Measurements from ENCODE around the gene SLC41A2. TPM values are rescaled to one million over a fixed set of nuclear protein-coding genes. Genes with fewer than 3 reads are reported as not detected.

Gene SLC41A2
- total and polyA plus RNA-seq, 2 of the 4 experiments (the other 2 are of a cell fraction), result 1.5 to 6.8 TPM

- Histone ChIP-seq H4K5ac (ENCODE audit: low read depth, low read length) (no peak overlapping the region), H3K9me3 (ENCODE audit: control insufficient read depth, insufficient read depth, low read length) (peaks cover 4% of the 10 kb centered on the region; the same call in 1 of the 2 replicates), H3K9ac (ENCODE audit: low read depth, low read length) (no peak overlapping the region), H3K14ac (replicated peaks; ENCODE audit: low read depth, low read length) (no peak overlapping the region), H2BK15ac (ENCODE audit: low read depth, low read length) (no peak overlapping the region), H3K27ac (ENCODE audit: insufficient read depth, low read length) (no peak overlapping the region), H3K4me2 (ENCODE audit: low read depth, low read length) (no peak overlapping the region), H2AK9ac (replicated peaks; ENCODE audit: low read depth, low read length, poor library complexity) (no peak overlapping the region), H4K91ac (ENCODE audit: insufficient read depth, low read depth, low read length) (no peak overlapping the region), H3K4me1 (ENCODE audit: control insufficient read depth, insufficient read depth, low read length) (no peaks in the 10 kb centered on the region), H3K4ac (ENCODE audit: low read depth, low read length) (no peak overlapping the region), H3K79me1 (ENCODE audit: low read depth in 1 of 2, low read length in 2 of 2) (no peaks in the 10 kb centered on the region), H2AFZ (replicated peaks; ENCODE audit: low read length, poor library complexity) (no peak overlapping the region), H3K23ac (ENCODE audit: low read depth, low read length) (no peak overlapping the region), H3K27me3 (ENCODE audit: control insufficient read depth, insufficient read depth, low read length) (peaks cover 13% of the 10 kb centered on the region), H3K9me1 (ENCODE audit: insufficient read depth, low read length) (no peaks in the 10 kb centered on the region), H3K56ac (ENCODE audit: extremely low read depth, insufficient read depth, low read length) (no peak overlapping the region), H4K8ac (ENCODE audit: low read depth in 2 of 2, low read length in 2 of 2) (no peak overlapping the region), H2AK5ac (ENCODE audit: low read depth, low read length) (no peak overlapping the region), H2BK120ac (ENCODE audit: low read depth, low read length) (no peak overlapping the region), H2BK20ac (ENCODE audit: low read depth, low read length) (no peak overlapping the region), H2BK5ac (ENCODE audit: low read depth, low read length, poor library complexity, severe bottlenecking) (no peak overlapping the region), H4K20me1 (ENCODE audit: insufficient read depth, low read length) (no peaks in the 10 kb centered on the region), H3K4me3 (ENCODE audit: insufficient read depth, low read depth, low read length) (no peak overlapping the region), H3K36me3 (ENCODE audit: control insufficient read depth, insufficient read depth, low read length) (no peaks in the 10 kb centered on the region), H3K18ac (ENCODE audit: low read depth, low read length) (no peak overlapping the region)
- in situ Hi-C loops (cut with MboI; ENCODE audit: low sequenced_read_pairs), result no loop called here
- dilution Hi-C loops (cut with HindIII; ENCODE audit: low sequenced_read_pairs, unreplicated experiment), result no loop called here
- WGBS, 2 experiments (ENCODE audit: extremely low coverage in 2 of 2, insufficient read length in 1 of 2), result no CpG with 5 or more reads among the region's 3 CpGs
- CTCF ChIA-PET, result interaction anchor here (0.6 kb wide), 1 partner anchor 17 kb away, joined by 6 read pairs; no protein-coding TSS in a partner anchor
- TF ChIP-seq RAD21 (IDR thresholded peaks at IDR 0.05; ENCODE audit: low read length) (no peak), CEBPB (IDR thresholded peaks at IDR 0.05; ENCODE audit: low read depth, low read length) (no peak), NFE2L2 (IDR thresholded peaks at IDR 0.05; ENCODE audit: low read depth, low read length) (no peak), RFX5 (IDR thresholded peaks at IDR 0.05; ENCODE audit: low read depth, low read length) (no peak), SMC3 (IDR thresholded peaks at IDR 0.05; ENCODE audit: low read depth, low read length) (no peak), MAFK (IDR thresholded peaks at IDR 0.05; ENCODE audit: low read depth, low read length) (no peak), USF2 (IDR thresholded peaks at IDR 0.05; ENCODE audit: low read depth, low read length) (no peak), MXI1 (IDR thresholded peaks at IDR 0.05; ENCODE audit: borderline replicate concordance, low read depth, low read length) (no peak), RCOR1 (IDR thresholded peaks at IDR 0.05; ENCODE audit: insufficient replicate concordance, low read length) (no peak), FOS (IDR thresholded peaks at IDR 0.05; ENCODE audit: low read depth, low read length) (no peak), POLR2A (IDR thresholded peaks at IDR 0.05; ENCODE audit: low read depth, low read length) (no peak)
- TF ChIP-seq, protein P1, sequence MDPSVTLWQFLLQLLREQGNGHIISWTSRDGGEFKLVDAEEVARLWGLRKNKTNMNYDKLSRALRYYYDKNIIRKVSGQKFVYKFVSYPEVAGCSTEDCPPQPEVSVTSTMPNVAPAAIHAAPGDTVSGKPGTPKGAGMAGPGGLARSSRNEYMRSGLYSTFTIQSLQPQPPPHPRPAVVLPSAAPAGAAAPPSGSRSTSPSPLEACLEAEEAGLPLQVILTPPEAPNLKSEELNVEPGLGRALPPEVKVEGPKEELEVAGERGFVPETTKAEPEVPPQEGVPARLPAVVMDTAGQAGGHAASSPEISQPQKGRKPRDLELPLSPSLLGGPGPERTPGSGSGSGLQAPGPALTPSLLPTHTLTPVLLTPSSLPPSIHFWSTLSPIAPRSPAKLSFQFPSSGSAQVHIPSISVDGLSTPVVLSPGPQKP (IDR thresholded peaks at IDR 0.05; ENCODE audit: borderline replicate concordance, low read depth, low read length), result no peak
- TF ChIP-seq, protein P2, sequence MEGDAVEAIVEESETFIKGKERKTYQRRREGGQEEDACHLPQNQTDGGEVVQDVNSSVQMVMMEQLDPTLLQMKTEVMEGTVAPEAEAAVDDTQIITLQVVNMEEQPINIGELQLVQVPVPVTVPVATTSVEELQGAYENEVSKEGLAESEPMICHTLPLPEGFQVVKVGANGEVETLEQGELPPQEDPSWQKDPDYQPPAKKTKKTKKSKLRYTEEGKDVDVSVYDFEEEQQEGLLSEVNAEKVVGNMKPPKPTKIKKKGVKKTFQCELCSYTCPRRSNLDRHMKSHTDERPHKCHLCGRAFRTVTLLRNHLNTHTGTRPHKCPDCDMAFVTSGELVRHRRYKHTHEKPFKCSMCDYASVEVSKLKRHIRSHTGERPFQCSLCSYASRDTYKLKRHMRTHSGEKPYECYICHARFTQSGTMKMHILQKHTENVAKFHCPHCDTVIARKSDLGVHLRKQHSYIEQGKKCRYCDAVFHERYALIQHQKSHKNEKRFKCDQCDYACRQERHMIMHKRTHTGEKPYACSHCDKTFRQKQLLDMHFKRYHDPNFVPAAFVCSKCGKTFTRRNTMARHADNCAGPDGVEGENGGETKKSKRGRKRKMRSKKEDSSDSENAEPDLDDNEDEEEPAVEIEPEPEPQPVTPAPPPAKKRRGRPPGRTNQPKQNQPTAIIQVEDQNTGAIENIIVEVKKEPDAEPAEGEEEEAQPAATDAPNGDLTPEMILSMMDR (conservative IDR thresholded peaks at IDR 0.05; ENCODE audit: low read depth, low read length), result no peak
- POLR2A ChIA-PET (ENCODE audit: unreplicated experiment), result no interaction called here
- no peak for ATAC-seq (ENCODE audit: low read depth)
- intact Hi-C loops (cut with micrococcal nuclease), result no loop called here
- DNase-seq, result no peak
- BruUV-seq (replicated peaks), result no TSS peak
Measured at GRCh38 chr12:104969343-104969742, 11.3 kb upstream of the SLC41A2 start.
